ENCODE data around the gene DNAAF6. TPM values are rescaled to one million over a fixed set of nuclear protein-coding genes. Genes with fewer than 3 reads are reported as not detected.

The DNAAF6 gene
- total RNA-seq, 1 donor from 2014 or later, result not detected

DNA sequence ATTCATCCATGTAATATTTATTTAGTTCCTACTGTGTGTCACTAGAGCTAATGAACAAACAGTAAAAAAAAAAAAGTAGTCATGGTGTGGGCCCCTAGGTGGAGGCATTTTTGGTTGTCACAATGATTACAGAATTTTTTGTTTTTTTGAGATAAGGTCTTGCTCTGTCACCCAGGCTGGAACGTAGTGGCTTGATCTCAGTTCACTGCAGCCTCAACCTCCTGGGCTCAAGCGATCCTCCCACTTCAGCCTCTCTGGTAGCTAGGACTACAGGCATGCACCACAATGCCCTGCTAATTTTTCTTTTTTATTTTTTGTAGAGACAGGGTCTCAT, 22.0 kb downstream of the DNAAF6 start:
- Mint-ChIP-seq H3K36me3 (ENCODE audit: low read depth) (no peaks in the 10 kb centered on the region), H3K4me1 (no peaks in the 10 kb centered on the region), H3K27ac (ENCODE audit: unreplicated experiment) (no peak overlapping the region), H3K27me3 (ENCODE audit: low read depth) (no peaks in the 10 kb centered on the region), H3K9me3 (peaks cover 11% of the 10 kb centered on the region), H3K4me3 (no peak overlapping the region)
- no peak for TF ChIP-seq CTCF (conservative IDR thresholded peaks at IDR 0.05)
- no peak for DNase-seq (ENCODE audit: low read depth, low spot score)

- Mint-ChIP-seq H3K4me1 (no peaks in the 10 kb centered on the region), H3K27me3 (ENCODE audit: low read depth) (peaks cover 23% of the 10 kb centered on the region), H3K27ac (ENCODE audit: unreplicated experiment) (no peak overlapping the region), H3K9me3 (no peaks in the 10 kb centered on the region), H3K36me3 (ENCODE audit: low read depth) (peaks cover 4% of the 10 kb centered on the region), H3K4me3 (peak overlapping the region; percentile 34)
- peak; percentile 48 for TF ChIP-seq CTCF (conservative IDR thresholded peaks at IDR 0.05)
- no peak for DNase-seq (ENCODE audit: low read depth, low spot score)
These were observed 66.1 kb downstream of the DNAAF6 start for GRCh38 chrX:107272431-107272921.

DNA sequence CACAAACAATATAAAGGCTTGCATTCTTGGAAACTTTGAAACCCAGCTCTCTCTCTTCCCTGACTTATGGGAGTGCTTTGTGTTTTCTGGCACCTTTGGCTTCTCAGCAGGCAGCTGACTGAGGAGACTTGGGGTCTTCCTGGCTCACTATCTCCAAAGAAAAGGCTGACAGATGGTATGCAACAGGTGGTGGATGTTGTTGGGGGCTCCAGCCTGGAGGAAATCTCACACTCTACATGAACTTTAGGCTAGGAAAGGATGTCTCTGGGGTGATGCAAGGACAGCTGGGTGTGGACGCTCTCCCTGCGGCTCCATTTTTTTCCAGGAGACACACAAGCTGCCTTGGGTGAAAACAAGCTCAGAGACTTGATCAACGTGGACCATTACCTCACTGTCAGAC, 67.4 kb downstream of the DNAAF6 start:
- no peak for TF ChIP-seq CTCF (conservative IDR thresholded peaks at IDR 0.05)
- H3K27ac Mint-ChIP-seq (ENCODE audit: unreplicated experiment), result no peak overlapping the region
- no peak overlapping the region for H3K4me3 Mint-ChIP-seq
- H3K27me3 Mint-ChIP-seq (ENCODE audit: low read depth), result peaks cover 23% of the 10 kb centered on the region
- no peak for DNase-seq (ENCODE audit: low read depth, low spot score)
- peaks cover 4% of the 10 kb centered on the region for H3K36me3 Mint-ChIP-seq (ENCODE audit: low read depth)
- no peaks in the 10 kb centered on the region for H3K4me1 Mint-ChIP-seq
- H3K9me3 Mint-ChIP-seq, result no peaks in the 10 kb centered on the region

DNA sequence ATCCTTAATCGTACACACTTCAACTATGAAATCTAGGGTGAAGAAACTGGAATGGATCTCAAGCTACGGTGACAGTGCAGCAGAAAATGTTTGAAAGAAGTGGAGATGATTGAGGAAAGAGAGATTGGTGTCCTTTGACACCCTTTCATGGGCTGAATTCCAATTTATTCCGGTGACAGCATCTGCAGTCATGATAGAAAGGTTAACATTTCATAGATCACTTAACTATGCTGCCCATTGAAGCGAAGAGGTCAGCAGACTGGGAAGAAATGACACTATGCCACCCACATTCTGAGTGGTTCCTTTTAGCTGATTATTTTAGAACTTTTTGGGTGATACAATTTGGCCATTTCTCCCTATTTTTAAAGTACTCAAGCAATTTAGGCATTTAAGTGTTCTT, 82.3 kb downstream of the DNAAF6 start:
- no peak for DNase-seq (ENCODE audit: low read depth, low spot score)
- Mint-ChIP-seq H3K27me3 (ENCODE audit: low read depth) (peaks cover 7% of the 10 kb centered on the region), H3K4me3 (no peak overlapping the region), H3K9me3 (peaks cover 14% of the 10 kb centered on the region), H3K4me1 (no peaks in the 10 kb centered on the region), H3K27ac (ENCODE audit: unreplicated experiment) (no peak overlapping the region), H3K36me3 (ENCODE audit: low read depth) (peaks cover 6% of the 10 kb centered on the region)
- TF ChIP-seq CTCF (conservative IDR thresholded peaks at IDR 0.05), result no peak

GRCh38 chrX:107290019-107290418, 83.6 kb downstream of the DNAAF6 start:
- peaks cover under 1% of the 10 kb centered on the region for H3K27me3 Mint-ChIP-seq (ENCODE audit: low read depth)
- no peak overlapping the region for H3K27ac Mint-ChIP-seq (ENCODE audit: unreplicated experiment)
- peaks cover 15% of the 10 kb centered on the region for H3K9me3 Mint-ChIP-seq
- H3K36me3 Mint-ChIP-seq (ENCODE audit: low read depth), result peaks cover 6% of the 10 kb centered on the region
- no peaks in the 10 kb centered on the region for H3K4me1 Mint-ChIP-seq
- H3K4me3 Mint-ChIP-seq, result no peak overlapping the region
- DNase-seq (ENCODE audit: low read depth, low spot score), result no peak
- TF ChIP-seq CTCF (conservative IDR thresholded peaks at IDR 0.05), result no peak

DNA sequence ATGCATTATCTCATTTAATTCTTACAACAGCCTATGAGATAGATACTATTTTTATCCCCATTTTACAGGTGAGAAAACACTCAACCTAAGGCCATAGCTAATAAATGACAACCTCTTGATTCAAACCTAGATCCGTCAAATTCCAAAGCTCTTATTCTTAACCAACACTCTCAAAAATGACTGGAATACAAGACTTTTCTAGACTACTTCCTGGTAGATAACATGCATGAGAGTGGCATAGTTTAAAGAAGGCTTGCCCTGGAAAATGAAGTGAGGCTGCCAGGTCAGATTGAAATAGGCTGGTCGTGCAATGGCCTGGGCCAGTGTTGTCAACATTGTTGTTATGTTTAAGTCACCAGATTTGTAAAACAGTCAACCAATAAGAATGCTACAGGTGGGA, 86.6 kb downstream of the DNAAF6 start:
- Mint-ChIP-seq H3K36me3 (ENCODE audit: low read depth) (peaks cover 6% of the 10 kb centered on the region), H3K4me3 (no peak overlapping the region), H3K9me3 (peaks cover 22% of the 10 kb centered on the region), H3K4me1 (no peaks in the 10 kb centered on the region), H3K27me3 (ENCODE audit: low read depth) (no peaks in the 10 kb centered on the region), H3K27ac (ENCODE audit: unreplicated experiment) (no peak overlapping the region)
- no peak for DNase-seq (ENCODE audit: low read depth, low spot score)
- TF ChIP-seq CTCF (conservative IDR thresholded peaks at IDR 0.05), result no peak

All from neural crest cell (in vitro differentiated cells).